HG02840 (cell line): ENCODE results near the gene PLPPR1.

Source experiments
- ATAC-seq: cut with Tn5 transposase; IDR thresholded peaks from one replicate; pipeline ENCODE4 v1.9.1; 2021; ENCODE audit warnings: mild to moderate bottlenecking, moderate library complexity, moderate number of reproducible peaks; ENCODE audit not compliant: unreplicated experiment, low FRiP score

The PLPPR1 gene

DNA sequence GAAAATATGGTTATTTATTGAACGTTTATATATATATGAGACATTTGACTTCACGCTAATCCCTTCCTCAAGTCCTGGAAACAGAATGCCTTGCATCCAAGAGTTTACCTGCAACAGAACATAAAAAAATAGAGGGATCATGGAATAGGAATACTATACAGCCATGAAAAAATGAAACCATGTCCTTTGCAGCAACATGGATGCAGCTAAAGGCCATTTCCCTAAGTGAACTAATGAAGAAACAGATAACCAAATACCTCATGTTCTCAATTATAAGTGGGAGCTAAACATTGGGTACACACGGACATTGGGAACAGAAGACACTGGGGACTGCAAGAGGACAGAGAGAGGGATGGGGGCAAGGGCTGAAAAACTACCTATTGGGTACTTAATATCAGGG lies 343.3 kb downstream of the PLPPR1 start:
- ATAC-seq: no peak

DNA sequence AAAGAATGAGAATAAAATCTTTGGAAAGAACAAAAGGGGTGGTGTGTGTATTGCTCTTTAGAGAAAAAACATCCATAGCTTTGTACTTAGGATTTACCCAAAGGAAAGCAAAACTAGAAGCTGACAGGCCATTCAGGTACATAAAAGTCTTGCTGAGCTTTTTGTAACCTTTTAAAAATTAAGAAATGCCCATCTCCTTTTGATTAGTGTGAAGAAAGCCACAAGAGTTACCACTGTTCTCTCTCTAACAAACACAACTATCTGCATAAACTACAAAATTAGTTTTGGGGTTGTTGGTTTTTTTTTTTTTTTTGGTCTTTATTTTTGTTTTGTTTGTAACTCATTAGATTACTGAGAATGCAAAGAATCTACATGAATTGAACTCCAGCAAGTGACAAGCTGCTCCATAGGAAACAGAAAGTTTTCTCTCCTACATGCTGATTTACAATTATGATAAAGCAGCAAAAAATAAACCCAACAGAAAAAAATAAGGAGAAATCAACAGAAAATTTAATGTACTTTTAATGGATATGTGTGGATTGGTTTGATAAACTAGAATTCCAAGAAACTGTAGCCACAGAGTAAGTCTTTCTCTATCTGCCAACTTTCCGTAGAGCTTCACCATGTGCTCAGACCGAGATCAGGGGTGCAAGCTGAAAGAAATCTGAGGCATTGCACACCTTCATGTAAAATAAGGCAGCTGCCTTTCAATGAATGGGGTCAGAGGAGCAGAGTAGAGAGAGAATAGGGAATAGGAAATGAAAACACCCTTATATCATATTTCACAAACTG lies 344.0 kb downstream of the PLPPR1 start:
- no peak for ATAC-seq
